HepG2 (cell line): Measurements from ENCODE around the gene TNFSF15. TPM values are rescaled to one million over a fixed set of nuclear protein-coding genes. Genes with fewer than 3 reads are reported as not detected.

Experiments used
- ATAC-seq: fragments of 200-7000 bp; cut with Tn5 transposase; 3 replicates; pipeline ENCODE4 v1.9.1; 2020; ENCODE audit warnings: mild to moderate bottlenecking, moderate library complexity
- BruUV-seq: library from RNA; stranded (reverse); fragments of 400-500 nt; replicated peaks from 2 replicates; lab custom pipeline; 2021; lab: Mats Ljungman, UMichigan
- CTCF ChIA-PET: fragments of 300-600 bp; formaldehyde crosslinking; extraction: SDS; loops from one replicate; lab custom pipeline; 2021; ENCODE audit warnings: low total read pairs, inconsistent platforms, low intra/inter-chr PET ratio; lab: Yijun Ruan, JAX
- POLR2A ChIA-PET: fragments of 350-600 bp; sonication (Branson Sonifier 250); formaldehyde crosslinking; loops from one replicate; lab custom pipeline; 2020; ENCODE audit warnings: antibody characterized with exemption, inconsistent platforms; lab: Yijun Ruan, JAX
- DNase-seq: peaks from one replicate; pipeline ENCODE4 v3.0.0-alpha.2; 2015; ENCODE audit warnings: low spot score
- FAIRE-seq: peaks from 3 replicates; lab custom pipeline; 2011; peaks lifted over from hg19 to GRCh38; lab: Jason Lieb, UNC
- H2AFZ ChIP-seq: one replicate; pipeline ENCODE4 v1.6.1; 2011; ENCODE audit warnings: low read length, inconsistent platforms
- H3K27ac ChIP-seq: fragments of 300-600 bp; 3 replicates; pipeline ENCODE4 v1.8.0; 2011; ENCODE audit warnings: mixed run types, mild to moderate bottlenecking, mixed read lengths, low read length, inconsistent platforms; ENCODE audit not compliant: insufficient read depth; ENCODE audit errors: extremely low read length
- H3K27me3 ChIP-seq, 2 experiments: fragments of 200-600 bp in 1 of 2; 2 replicates in 1 of 2; 3 replicates in 1 of 2; pipeline versions ENCODE4 v1.6.0 to v1.8.0; 2011; ENCODE audit warnings: low read length in 2 of 2, mild to moderate bottlenecking in 2 of 2, moderate library complexity in 2 of 2, inconsistent platforms in 1 of 2; ENCODE audit not compliant: insufficient read depth in 2 of 2, control insufficient read depth in 1 of 2
- H3K36me3 ChIP-seq, 2 experiments: fragments of 200-600 bp in 1 of 2; replicated peaks in 1 of 2; 2 replicates in 1 of 2; 3 replicates in 1 of 2; pipeline versions ENCODE4 v1.5.1 to v1.8.0; 2011; ENCODE audit warnings: low read length in 2 of 2, inconsistent platforms in 1 of 2; ENCODE audit not compliant: insufficient read depth in 2 of 2, control insufficient read depth in 1 of 2
- H3K4me1 ChIP-seq: 2 replicates; pipeline ENCODE4 v1.5.1; 2012; ENCODE audit warnings: low read length, inconsistent platforms; ENCODE audit not compliant: insufficient read depth
- H3K4me2 ChIP-seq: 2 replicates; pipeline ENCODE4 v1.6.0; 2011; ENCODE audit warnings: low read depth, low read length, inconsistent platforms
- H3K4me3 ChIP-seq, 3 experiments: fragments of 200-600 bp in 1 of 3; sonication (generic), shearing (Covaris generic) in 1 of 3; replicated peaks in 1 of 3; 2 replicates each; pipeline ENCODE4 v1.5.1; 2011 to 2016; ENCODE audit warnings: low read length in 3 of 3, inconsistent platforms in 2 of 3, low read depth in 2 of 3, mild to moderate bottlenecking in 2 of 3, control low read depth in 1 of 3, mixed read lengths in 1 of 3; ENCODE audit not compliant: insufficient read depth in 1 of 3
- H3K79me2 ChIP-seq: one replicate; pipeline ENCODE4 v1.6.1; 2011; ENCODE audit warnings: low read length, inconsistent platforms; ENCODE audit not compliant: insufficient read depth
- H3K9ac ChIP-seq: 2 replicates; pipeline ENCODE4 v1.6.0; 2011; ENCODE audit warnings: mild to moderate bottlenecking, low read depth, low read length, inconsistent platforms; ENCODE audit not compliant: insufficient read depth
- H3K9me3 ChIP-seq: 2 replicates; pipeline ENCODE4 v1.5.1; 2012; ENCODE audit warnings: mild to moderate bottlenecking, low read length
- H4K20me1 ChIP-seq: 2 replicates; pipeline ENCODE4 v1.6.0; 2011; ENCODE audit warnings: inconsistent platforms, mild to moderate bottlenecking, low read length, moderate library complexity; ENCODE audit not compliant: insufficient read depth
- BRD4 ChIP-seq: sonication (generic); formaldehyde crosslinking; IDR thresholded peaks from 2 replicates; pipeline ENCODE4 v1.4.0; 2020; ENCODE audit warnings: missing genetic modification reagents
- CBFB ChIP-seq: sonication (generic); formaldehyde crosslinking; IDR thresholded peaks from 2 replicates; pipeline ENCODE4 v1.4.0; 2020; ENCODE audit warnings: missing genetic modification reagents
- ELF3 ChIP-seq: IDR thresholded peaks from 2 replicates; pipeline ENCODE4 v1.6.1; 2016; ENCODE audit warnings: missing genetic modification reagents, missing compliant biosample characterization
- ETV6 ChIP-seq: sonication (generic); formaldehyde crosslinking; conservative IDR thresholded peaks from 2 replicates; pipeline ENCODE4 v1.4.0; 2020; ENCODE audit warnings: missing genetic modification reagents
- FLYWCH1 ChIP-seq: sonication (generic); formaldehyde crosslinking; IDR thresholded peaks from 2 replicates; pipeline ENCODE4 v1.8.1; 2023; ENCODE audit warnings: mild to moderate bottlenecking, missing genetic modification reagents
- MED13 ChIP-seq: sonication (generic); formaldehyde crosslinking; IDR thresholded peaks from 2 replicates; pipeline ENCODE4 v1.5.0; 2020; ENCODE audit warnings: missing genetic modification reagents
- NR2F2 ChIP-seq: IDR thresholded peaks from 2 replicates; pipeline ENCODE4 v1.6.1; 2012; ENCODE audit warnings: low read depth, inconsistent platforms, borderline replicate concordance
- RFX1 ChIP-seq: fragments of 450-650 bp; IDR thresholded peaks from 2 replicates; pipeline ENCODE4 v1.6.1; 2017
- RXRA ChIP-seq: sonication (generic); formaldehyde crosslinking; IDR thresholded peaks from 2 replicates; pipeline ENCODE4 v1.5.1; 2020; ENCODE audit warnings: missing genetic modification reagents
- SAP130 ChIP-seq: IDR thresholded peaks from 2 replicates; pipeline ENCODE4 v1.6.1; 2016; ENCODE audit warnings: low read depth
- SMYD3 ChIP-seq: sonication (generic); formaldehyde crosslinking; IDR thresholded peaks from 2 replicates; pipeline ENCODE4 v1.8.1; 2023; ENCODE audit warnings: mild to moderate bottlenecking, missing genetic modification reagents
- SRSF1 ChIP-seq: fragments of 200-400 bp; formaldehyde crosslinking; optimal IDR thresholded peaks from 2 replicates; pipeline ENCODE3; 2017; ENCODE audit warnings: mild to moderate bottlenecking, low read depth, low read length, moderate library complexity
- ZNF207 ChIP-seq: fragments of 450-650 bp; IDR thresholded peaks from 2 replicates; pipeline ENCODE4 v1.6.1; 2016; ENCODE audit warnings: antibody characterized with exemption, borderline replicate concordance
- ZNF747 ChIP-seq: sonication (generic); formaldehyde crosslinking; IDR thresholded peaks from 2 replicates; pipeline ENCODE4 v1.8.1; 2023; ENCODE audit warnings: missing genetic modification reagents, mild to moderate bottlenecking, borderline replicate concordance
- in situ Hi-C: cut with HindIII; loops from 2 replicates; pipeline ENCODE4 v1.10.0; 2017; ENCODE audit warnings: low pct_unique_long_range_greater_than_20kb; ENCODE audit not compliant: extremely low pct_ligation_motif_present
- intact Hi-C: fragments of 100-400 bp; cut with micrococcal nuclease; formaldehyde crosslinking; loops from one replicate; pipeline ENCODE4 v1.10.0; 2022; ENCODE audit not compliant: unreplicated experiment
- polyA plus RNA-seq, 8 experiments: library from polyadenylated mRNA; depleted of rRNA in 3 of 8; stranded (reverse) in 7 of 8; unstranded in 1 of 8; fragments of >200 nt; fragmentation: Illumina TruSeq in 4 of 8; extraction: Trizol in 4 of 8; gene quantifications; 2 replicates each; pipeline versions ENCODE4 v1.2.1 to v1.2.3, GENCODE V29; 2011 to 2016; ENCODE audit warnings: low read depth in 4 of 8, missing spikeins in 1 of 8, mixed read lengths in 1 of 8; ENCODE audit not compliant: insufficient read depth in 1 of 8
- total RNA-seq, 5 experiments: library from RNA; depleted of rRNA; stranded (reverse); fragments of >200 nt; fragmentation: Illumina TruSeq; extraction: Trizol; gene quantifications; 2 replicates each; pipeline ENCODE4 v1.2.3, GENCODE V29; 2016; ENCODE audit warnings: low read depth in 1 of 5
- TF ChIP-seq, protein P1 (sequence below): sonication (generic); formaldehyde crosslinking; IDR thresholded peaks from 2 replicates; pipeline ENCODE4 v1.4.0; 2020; ENCODE audit warnings: mild to moderate bottlenecking, missing genetic modification reagents
- TF ChIP-seq, protein P2 (sequence below): sonication (generic); formaldehyde crosslinking; IDR thresholded peaks from 2 replicates; pipeline ENCODE4 v1.4.0; 2020; ENCODE audit warnings: mild to moderate bottlenecking, missing genetic modification reagents
- TF ChIP-seq, protein P3 (sequence below): sonication (generic); formaldehyde crosslinking; IDR thresholded peaks from 2 replicates; pipeline ENCODE4; 2020; ENCODE audit warnings: missing genetic modification reagents, mild to moderate bottlenecking, borderline replicate concordance
- TF ChIP-seq, protein P4 (sequence below): sonication (generic); formaldehyde crosslinking; IDR thresholded peaks from 2 replicates; pipeline ENCODE4 v1.4.0; 2020; ENCODE audit warnings: missing genetic modification reagents
- TF ChIP-seq, protein P5 (sequence below): IDR thresholded peaks from 2 replicates; pipeline ENCODE4 v1.6.1; 2016; ENCODE audit warnings: low read depth

Gene TNFSF15
- total and polyA plus RNA-seq, 2 of the 13 experiments (the other 11 are each of a cell fraction or from before 2014, with no cell fraction given): 0.02 to 0.03 TPM

DNA sequence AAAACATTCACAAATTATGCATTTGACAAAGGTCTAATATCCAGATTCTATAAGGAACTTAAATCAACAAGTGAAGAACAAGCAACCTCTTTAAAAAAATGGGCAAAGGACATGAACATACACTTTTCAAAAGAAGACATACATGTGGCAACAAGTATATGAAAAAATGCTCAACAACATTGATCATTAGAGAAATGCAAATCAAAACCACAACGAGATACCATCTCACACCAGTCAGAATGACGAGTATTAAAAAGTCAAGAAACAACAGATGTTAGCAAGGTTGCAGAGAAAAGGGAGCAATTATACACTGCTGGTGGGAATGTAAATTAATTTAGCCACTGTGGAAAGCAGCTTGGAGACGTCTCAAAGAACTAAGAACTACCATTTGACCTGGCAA, 38.9 kb upstream of the TNFSF15 start (continued):
- TF ChIP-seq, protein P1, sequence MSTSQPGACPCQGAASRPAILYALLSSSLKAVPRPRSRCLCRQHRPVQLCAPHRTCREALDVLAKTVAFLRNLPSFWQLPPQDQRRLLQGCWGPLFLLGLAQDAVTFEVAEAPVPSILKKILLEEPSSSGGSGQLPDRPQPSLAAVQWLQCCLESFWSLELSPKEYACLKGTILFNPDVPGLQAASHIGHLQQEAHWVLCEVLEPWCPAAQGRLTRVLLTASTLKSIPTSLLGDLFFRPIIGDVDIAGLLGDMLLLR: no peak
- TF ChIP-seq, protein P2, sequence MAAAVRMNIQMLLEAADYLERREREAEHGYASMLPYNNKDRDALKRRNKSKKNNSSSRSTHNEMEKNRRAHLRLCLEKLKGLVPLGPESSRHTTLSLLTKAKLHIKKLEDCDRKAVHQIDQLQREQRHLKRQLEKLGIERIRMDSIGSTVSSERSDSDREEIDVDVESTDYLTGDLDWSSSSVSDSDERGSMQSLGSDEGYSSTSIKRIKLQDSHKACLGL (CRISPR knock-in tag): no peak
- no peak for TF ChIP-seq SAP130 (CRISPR knock-in tag)
- no peak for TF ChIP-seq ZNF207
- TF ChIP-seq RXRA: no peak
- TF ChIP-seq ELF3 (CRISPR knock-in tag): no peak
- no peak for TF ChIP-seq FLYWCH1 (CRISPR knock-in tag)
- TF ChIP-seq SMYD3 (CRISPR knock-in tag): no peak
- TF ChIP-seq CBFB (CRISPR knock-in tag): no peak
- no peak for TF ChIP-seq SRSF1

DNA sequence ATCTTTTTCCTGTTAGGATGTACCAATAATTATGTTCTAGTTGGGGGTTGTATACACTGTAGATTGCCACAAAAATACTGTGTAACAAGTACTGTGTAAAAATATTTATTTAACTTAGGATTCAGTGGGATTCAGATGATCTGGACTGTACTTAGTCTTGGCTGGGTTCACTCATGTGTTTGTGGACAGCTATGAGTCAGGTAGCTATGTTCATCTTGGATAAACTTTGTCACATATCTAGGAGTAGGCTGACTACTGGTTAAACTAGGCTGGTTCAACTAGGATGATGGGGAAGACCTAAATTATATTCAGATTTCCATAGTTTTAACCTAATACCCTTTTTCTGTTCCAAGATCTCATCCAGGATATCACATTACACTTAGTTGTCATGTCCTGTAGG, 32.1 kb upstream of the TNFSF15 start:
- H3K36me3 ChIP-seq: no peaks in the 10 kb centered on the region
- H3K4me3 ChIP-seq: no peak overlapping the region
- H3K27ac ChIP-seq: no peak overlapping the region
- CTCF ChIA-PET: no interaction called here
- ATAC-seq (no peak), FAIRE-seq (no peak), DNase-seq (no peak)
- H3K4me1 ChIP-seq: no peaks in the 10 kb centered on the region
- intact Hi-C loops: no loop called here
- H3K9me3 ChIP-seq: no peaks in the 10 kb centered on the region
- no peak overlapping the region for H3K9ac ChIP-seq
- no peak overlapping the region for H2AFZ ChIP-seq
- peaks cover 0 to 4% of the 10 kb centered on the region in 2 experiments; a peak in 1 of 5 replicates for H3K27me3 ChIP-seq
- H4K20me1 ChIP-seq: no peaks in the 10 kb centered on the region
- POLR2A ChIA-PET: no interaction called here
- in situ Hi-C loops: no loop called here
- H3K4me2 ChIP-seq: no peak overlapping the region
- no TSS peak for BruUV-seq
- H3K79me2 ChIP-seq: no peaks in the 10 kb centered on the region
- TF ChIP-seq NR2F2 (no peak), MED13 (CRISPR knock-in tag) (no peak), BRD4 (CRISPR knock-in tag) (no peak), RFX1 (no peak), ZNF747 (no peak), ETV6 (no peak)
- TF ChIP-seq, protein P3, sequence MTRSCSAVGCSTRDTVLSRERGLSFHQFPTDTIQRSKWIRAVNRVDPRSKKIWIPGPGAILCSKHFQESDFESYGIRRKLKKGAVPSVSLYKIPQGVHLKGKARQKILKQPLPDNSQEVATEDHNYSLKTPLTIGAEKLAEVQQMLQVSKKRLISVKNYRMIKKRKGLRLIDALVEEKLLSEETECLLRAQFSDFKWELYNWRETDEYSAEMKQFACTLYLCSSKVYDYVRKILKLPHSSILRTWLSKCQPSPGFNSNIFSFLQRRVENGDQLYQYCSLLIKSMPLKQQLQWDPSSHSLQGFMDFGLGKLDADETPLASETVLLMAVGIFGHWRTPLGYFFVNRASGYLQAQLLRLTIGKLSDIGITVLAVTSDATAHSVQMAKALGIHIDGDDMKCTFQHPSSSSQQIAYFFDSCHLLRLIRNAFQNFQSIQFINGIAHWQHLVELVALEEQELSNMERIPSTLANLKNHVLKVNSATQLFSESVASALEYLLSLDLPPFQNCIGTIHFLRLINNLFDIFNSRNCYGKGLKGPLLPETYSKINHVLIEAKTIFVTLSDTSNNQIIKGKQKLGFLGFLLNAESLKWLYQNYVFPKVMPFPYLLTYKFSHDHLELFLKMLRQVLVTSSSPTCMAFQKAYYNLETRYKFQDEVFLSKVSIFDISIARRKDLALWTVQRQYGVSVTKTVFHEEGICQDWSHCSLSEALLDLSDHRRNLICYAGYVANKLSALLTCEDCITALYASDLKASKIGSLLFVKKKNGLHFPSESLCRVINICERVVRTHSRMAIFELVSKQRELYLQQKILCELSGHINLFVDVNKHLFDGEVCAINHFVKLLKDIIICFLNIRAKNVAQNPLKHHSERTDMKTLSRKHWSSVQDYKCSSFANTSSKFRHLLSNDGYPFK (CRISPR knock-in tag): no peak
- TF ChIP-seq, protein P4, sequence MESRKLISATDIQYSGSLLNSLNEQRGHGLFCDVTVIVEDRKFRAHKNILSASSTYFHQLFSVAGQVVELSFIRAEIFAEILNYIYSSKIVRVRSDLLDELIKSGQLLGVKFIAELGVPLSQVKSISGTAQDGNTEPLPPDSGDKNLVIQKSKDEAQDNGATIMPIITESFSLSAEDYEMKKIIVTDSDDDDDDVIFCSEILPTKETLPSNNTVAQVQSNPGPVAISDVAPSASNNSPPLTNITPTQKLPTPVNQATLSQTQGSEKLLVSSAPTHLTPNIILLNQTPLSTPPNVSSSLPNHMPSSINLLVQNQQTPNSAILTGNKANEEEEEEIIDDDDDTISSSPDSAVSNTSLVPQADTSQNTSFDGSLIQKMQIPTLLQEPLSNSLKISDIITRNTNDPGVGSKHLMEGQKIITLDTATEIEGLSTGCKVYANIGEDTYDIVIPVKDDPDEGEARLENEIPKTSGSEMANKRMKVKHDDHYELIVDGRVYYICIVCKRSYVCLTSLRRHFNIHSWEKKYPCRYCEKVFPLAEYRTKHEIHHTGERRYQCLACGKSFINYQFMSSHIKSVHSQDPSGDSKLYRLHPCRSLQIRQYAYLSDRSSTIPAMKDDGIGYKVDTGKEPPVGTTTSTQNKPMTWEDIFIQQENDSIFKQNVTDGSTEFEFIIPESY (CRISPR knock-in tag): no peak
- TF ChIP-seq, protein P5, sequence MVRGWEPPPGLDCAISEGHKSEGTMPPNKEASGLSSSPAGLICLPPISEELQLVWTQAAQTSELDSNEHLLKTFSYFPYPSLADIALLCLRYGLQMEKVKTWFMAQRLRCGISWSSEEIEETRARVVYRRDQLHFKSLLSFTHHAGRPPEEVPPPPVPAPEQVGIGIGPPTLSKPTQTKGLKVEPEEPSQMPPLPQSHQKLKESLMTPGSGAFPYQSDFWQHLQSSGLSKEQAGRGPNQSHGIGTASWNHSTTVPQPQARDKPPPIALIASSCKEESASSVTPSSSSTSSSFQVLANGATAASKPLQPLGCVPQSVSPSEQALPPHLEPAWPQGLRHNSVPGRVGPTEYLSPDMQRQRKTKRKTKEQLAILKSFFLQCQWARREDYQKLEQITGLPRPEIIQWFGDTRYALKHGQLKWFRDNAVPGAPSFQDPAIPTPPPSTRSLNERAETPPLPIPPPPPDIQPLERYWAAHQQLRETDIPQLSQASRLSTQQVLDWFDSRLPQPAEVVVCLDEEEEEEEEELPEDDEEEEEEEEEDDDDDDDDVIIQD: no peak
